Liver (tissue), 9 donors: ENCODE results near the gene ZNF282. TPM values are rescaled to one million over a fixed set of nuclear protein-coding genes. Genes with fewer than 3 reads are reported as not detected.

ENCODE experiments used
- DNase-seq: peaks from one replicate; pipeline ENCODE4 v3.0.0-alpha.2; 2017; ENCODE audit warnings: low spot score
- H3K27ac ChIP-seq, 2 donors: one replicate each; pipeline ENCODE4 v1.7.0; 2013; ENCODE audit warnings: inconsistent platforms in 2 of 2, low read length in 2 of 2, control low read depth in 1 of 2, low read depth in 1 of 2, mild to moderate bottlenecking in 1 of 2
- H3K27me3 ChIP-seq, 4 donors: one replicate each; pipeline versions ENCODE4 v1.6.1 to v1.7.0; 2013; ENCODE audit warnings: low read length in 3 of 4, inconsistent platforms in 1 of 4, mild to moderate bottlenecking in 1 of 4, moderate library complexity in 1 of 4; ENCODE audit not compliant: control insufficient read depth in 4 of 4, insufficient read depth in 4 of 4
- H3K36me3 ChIP-seq, 4 donors: one replicate each; pipeline versions ENCODE4 v1.6.1 to v1.7.0; 2013; ENCODE audit warnings: low read length in 3 of 4, mild to moderate bottlenecking in 3 of 4, low read depth in 1 of 4, moderate library complexity in 1 of 4; ENCODE audit not compliant: control insufficient read depth in 4 of 4, insufficient read depth in 3 of 4
- H3K4me1 ChIP-seq, 4 donors: one replicate each; pipeline versions ENCODE4 v1.6.1 to v1.7.0; 2013; ENCODE audit warnings: low read length in 3 of 4, mild to moderate bottlenecking in 3 of 4, moderate library complexity in 1 of 4; ENCODE audit not compliant: control insufficient read depth in 4 of 4, insufficient read depth in 4 of 4
- H3K4me3 ChIP-seq, 3 donors: one replicate each; pipeline versions ENCODE4 v1.6.1 to v1.7.0; 2013; ENCODE audit warnings: low read length in 3 of 3, control low read depth in 1 of 3, low read depth in 1 of 3, mild to moderate bottlenecking in 1 of 3
- H3K9ac ChIP-seq, 2 donors: one replicate each; pipeline ENCODE4 v1.7.0; 2013; ENCODE audit warnings: low read length in 2 of 2, mild to moderate bottlenecking in 2 of 2, moderate library complexity in 2 of 2, control low read depth in 1 of 2, low read depth in 1 of 2
- H3K9me3 ChIP-seq, 4 donors: one replicate each; pipeline versions ENCODE4 v1.6.1 to v1.7.0; 2013; ENCODE audit warnings: low read length in 3 of 4; ENCODE audit not compliant: control insufficient read depth in 4 of 4
- FOXA1 ChIP-seq: IDR thresholded peaks from 2 replicates; pipeline ENCODE4 v1.6.1; 2016; ENCODE audit warnings: antibody characterized with exemption
- FOXA2 ChIP-seq: IDR thresholded peaks from 2 replicates; pipeline ENCODE4 v1.6.1; 2016; ENCODE audit warnings: antibody characterized with exemption
- HNF4A ChIP-seq, 2 donors: conservative IDR thresholded peaks; 2 replicates each; pipeline ENCODE4 v1.6.1; 2016; ENCODE audit warnings: antibody characterized with exemption in 2 of 2, mild to moderate bottlenecking in 2 of 2
- HNF4G ChIP-seq: IDR thresholded peaks from 2 replicates; pipeline ENCODE4 v1.6.1; 2016; ENCODE audit warnings: antibody characterized with exemption
- NR2F2 ChIP-seq: IDR thresholded peaks from 2 replicates; pipeline ENCODE4 v1.6.1; 2016; ENCODE audit warnings: antibody characterized with exemption
- RAD21 ChIP-seq, 2 donors: IDR thresholded peaks; 2 replicates each; pipeline ENCODE4 v1.6.1; 2016; ENCODE audit warnings: antibody characterized with exemption in 2 of 2, mild to moderate bottlenecking in 2 of 2
- RXRA ChIP-seq, 2 donors: IDR thresholded peaks; 2 replicates each; pipeline ENCODE4 v1.6.1; 2017 to 2018; ENCODE audit warnings: antibody characterized with exemption in 2 of 2, mild to moderate bottlenecking in 1 of 2
- SP1 ChIP-seq: IDR thresholded peaks from 2 replicates; pipeline ENCODE4 v1.6.1; 2018; ENCODE audit warnings: antibody characterized with exemption, mild to moderate bottlenecking
- TAF1 ChIP-seq: conservative IDR thresholded peaks from 2 replicates; pipeline ENCODE4 v1.6.1; 2016; ENCODE audit warnings: antibody characterized with exemption, mild to moderate bottlenecking
- YY1 ChIP-seq: IDR thresholded peaks from 2 replicates; pipeline ENCODE4 v1.6.1; 2016; ENCODE audit warnings: antibody characterized with exemption, mild to moderate bottlenecking
- WGBS: extraction: QIAGEN DNeasy Blood & Tissue Kit; methylation state at CpG from one replicate; pipeline ENCODE4 v1.1.7; 2013; 5-methylcytosine and 5-hydroxymethylcytosine counted together
- polyA plus RNA-seq, 2 donors: library from polyadenylated mRNA; stranded (reverse) in 1 of 2; unstranded in 1 of 2; fragments of 200-250 nt in 1 of 2; fragments of >200 nt in 1 of 2; fragmentation: Nextera tagmentation in 1 of 2; extraction: Ambion mirVana in 1 of 2; gene quantifications; one replicate each; pipeline versions ENCODE4 v1.2.1 to v1.2.3, GENCODE V29; 2013 to 2015
- total RNA-seq, 2 donors: library from RNA; depleted of rRNA; stranded (reverse); fragments of >200 nt; gene quantifications; one replicate each; pipeline ENCODE4 v1.2.3, GENCODE V29; 2014
- TF ChIP-seq, protein P1 (sequence below): IDR thresholded peaks from 2 replicates; pipeline ENCODE4 v1.6.1; 2016; ENCODE audit warnings: antibody characterized with exemption, mild to moderate bottlenecking
- TF ChIP-seq, protein P2 (sequence below): IDR thresholded peaks from 2 replicates; pipeline ENCODE4 v1.6.1; 2016; ENCODE audit warnings: antibody characterized with exemption
- donor health status: healthy.
- donor health status: healthy.
- donor health status: healthy.
- donor health status: healthy.
- donor health status: healthy.

ZNF282 gene
- total and polyA plus RNA-seq, 4 donors = 2.0 to 78.6 (median 13.1) TPM

DNA sequence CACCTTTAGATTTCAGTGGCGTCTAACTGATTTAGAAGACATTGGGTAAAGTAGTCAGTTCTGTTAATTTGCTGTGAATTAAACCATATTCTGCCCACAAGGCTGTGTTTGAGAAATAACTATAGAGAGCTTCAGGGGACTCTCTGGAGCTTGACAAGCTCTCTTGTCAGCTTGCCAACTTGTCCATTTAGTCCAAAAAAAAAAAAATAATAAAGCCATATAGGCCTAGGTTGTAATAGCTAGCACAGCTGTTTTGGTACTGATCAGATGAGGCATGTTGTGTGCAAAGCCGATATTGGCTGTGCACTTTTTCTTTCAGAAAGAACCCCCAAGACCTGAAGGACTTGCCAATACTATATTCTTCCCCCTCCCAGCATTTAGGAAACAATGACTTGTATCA lies 20.2 kb upstream of the ZNF282 start (continued):
- TF ChIP-seq, protein P1, sequence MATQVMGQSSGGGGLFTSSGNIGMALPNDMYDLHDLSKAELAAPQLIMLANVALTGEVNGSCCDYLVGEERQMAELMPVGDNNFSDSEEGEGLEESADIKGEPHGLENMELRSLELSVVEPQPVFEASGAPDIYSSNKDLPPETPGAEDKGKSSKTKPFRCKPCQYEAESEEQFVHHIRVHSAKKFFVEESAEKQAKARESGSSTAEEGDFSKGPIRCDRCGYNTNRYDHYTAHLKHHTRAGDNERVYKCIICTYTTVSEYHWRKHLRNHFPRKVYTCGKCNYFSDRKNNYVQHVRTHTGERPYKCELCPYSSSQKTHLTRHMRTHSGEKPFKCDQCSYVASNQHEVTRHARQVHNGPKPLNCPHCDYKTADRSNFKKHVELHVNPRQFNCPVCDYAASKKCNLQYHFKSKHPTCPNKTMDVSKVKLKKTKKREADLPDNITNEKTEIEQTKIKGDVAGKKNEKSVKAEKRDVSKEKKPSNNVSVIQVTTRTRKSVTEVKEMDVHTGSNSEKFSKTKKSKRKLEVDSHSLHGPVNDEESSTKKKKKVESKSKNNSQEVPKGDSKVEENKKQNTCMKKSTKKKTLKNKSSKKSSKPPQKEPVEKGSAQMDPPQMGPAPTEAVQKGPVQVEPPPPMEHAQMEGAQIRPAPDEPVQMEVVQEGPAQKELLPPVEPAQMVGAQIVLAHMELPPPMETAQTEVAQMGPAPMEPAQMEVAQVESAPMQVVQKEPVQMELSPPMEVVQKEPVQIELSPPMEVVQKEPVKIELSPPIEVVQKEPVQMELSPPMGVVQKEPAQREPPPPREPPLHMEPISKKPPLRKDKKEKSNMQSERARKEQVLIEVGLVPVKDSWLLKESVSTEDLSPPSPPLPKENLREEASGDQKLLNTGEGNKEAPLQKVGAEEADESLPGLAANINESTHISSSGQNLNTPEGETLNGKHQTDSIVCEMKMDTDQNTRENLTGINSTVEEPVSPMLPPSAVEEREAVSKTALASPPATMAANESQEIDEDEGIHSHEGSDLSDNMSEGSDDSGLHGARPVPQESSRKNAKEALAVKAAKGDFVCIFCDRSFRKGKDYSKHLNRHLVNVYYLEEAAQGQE = no peak
- TF ChIP-seq RXRA (IDR thresholded peaks at IDR 0.05) (no peak), HNF4G (no peak), FOXA2 (no peak)

DNA sequence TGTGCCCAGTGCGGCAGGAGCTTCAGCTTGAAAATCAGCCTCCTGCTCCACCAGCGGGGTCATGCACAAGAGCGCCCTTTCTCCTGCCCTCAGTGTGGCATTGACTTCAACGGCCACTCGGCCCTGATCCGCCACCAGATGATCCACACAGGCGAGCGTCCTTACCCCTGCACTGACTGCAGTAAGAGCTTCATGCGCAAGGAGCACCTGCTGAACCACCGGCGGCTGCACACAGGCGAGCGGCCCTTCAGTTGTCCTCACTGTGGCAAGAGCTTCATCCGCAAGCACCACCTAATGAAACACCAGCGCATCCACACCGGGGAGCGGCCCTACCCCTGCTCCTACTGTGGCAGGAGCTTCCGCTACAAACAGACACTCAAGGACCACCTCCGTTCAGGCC lies 16.1 kb upstream of the ZNF282 start:
- Histone ChIP-seq H3K27me3 (no peaks in the 10 kb centered on the region), H3K9me3 (no peaks in the 10 kb centered on the region), H3K27ac (no peak overlapping the region), H3K9ac (no peak overlapping the region), H3K4me3 (no peak overlapping the region), H3K4me1 (no peaks in the 10 kb centered on the region), H3K36me3 (peaks cover 12 to 37% (median 29%) of the 10 kb centered on the region in 4 donors)
- 98% methylated on average over 19 of the region's 19 CpGs for WGBS
- no peak for TF ChIP-seq RAD21 (IDR thresholded peaks at IDR 0.05)
- no peak for TF ChIP-seq SP1
- TF ChIP-seq NR2F2 = no peak
- no peak for TF ChIP-seq RXRA (IDR thresholded peaks at IDR 0.05)
- TF ChIP-seq FOXA1 = no peak
- TF ChIP-seq, protein P1 = no peak
- no peak for TF ChIP-seq HNF4A (conservative IDR thresholded peaks at IDR 0.05)
- no peak for TF ChIP-seq YY1
- TF ChIP-seq, protein P2, sequence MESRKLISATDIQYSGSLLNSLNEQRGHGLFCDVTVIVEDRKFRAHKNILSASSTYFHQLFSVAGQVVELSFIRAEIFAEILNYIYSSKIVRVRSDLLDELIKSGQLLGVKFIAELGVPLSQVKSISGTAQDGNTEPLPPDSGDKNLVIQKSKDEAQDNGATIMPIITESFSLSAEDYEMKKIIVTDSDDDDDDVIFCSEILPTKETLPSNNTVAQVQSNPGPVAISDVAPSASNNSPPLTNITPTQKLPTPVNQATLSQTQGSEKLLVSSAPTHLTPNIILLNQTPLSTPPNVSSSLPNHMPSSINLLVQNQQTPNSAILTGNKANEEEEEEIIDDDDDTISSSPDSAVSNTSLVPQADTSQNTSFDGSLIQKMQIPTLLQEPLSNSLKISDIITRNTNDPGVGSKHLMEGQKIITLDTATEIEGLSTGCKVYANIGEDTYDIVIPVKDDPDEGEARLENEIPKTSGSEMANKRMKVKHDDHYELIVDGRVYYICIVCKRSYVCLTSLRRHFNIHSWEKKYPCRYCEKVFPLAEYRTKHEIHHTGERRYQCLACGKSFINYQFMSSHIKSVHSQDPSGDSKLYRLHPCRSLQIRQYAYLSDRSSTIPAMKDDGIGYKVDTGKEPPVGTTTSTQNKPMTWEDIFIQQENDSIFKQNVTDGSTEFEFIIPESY = no peak
- no peak for TF ChIP-seq HNF4G
- no peak for TF ChIP-seq FOXA2
- TF ChIP-seq TAF1 = no peak
- no peak for DNase-seq
